Endodermal cell (in vitro differentiated cells): ENCODE data around the gene ZAR1L. TPM values are rescaled to one million over a fixed set of nuclear protein-coding genes. Genes with fewer than 3 reads are reported as not detected.

Experiments used
- DNase-seq: peaks from one replicate; pipeline ENCODE4 v3.0.0-alpha.2; 2017
- H3K27ac ChIP-seq: 2 replicates; pipeline ENCODE4 v1.5.1; 2013; ENCODE audit warnings: mild to moderate bottlenecking, low read depth, low read length, moderate library complexity
- H3K27me3 ChIP-seq: 2 replicates; pipeline ENCODE4 v1.6.1; 2013; ENCODE audit warnings: mild to moderate bottlenecking, low read length, moderate library complexity; ENCODE audit not compliant: insufficient read depth, control insufficient read depth, poor library complexity, severe bottlenecking
- H3K36me3 ChIP-seq: 2 replicates; pipeline ENCODE4 v1.7.0; 2013; ENCODE audit warnings: mild to moderate bottlenecking, low read length, moderate library complexity; ENCODE audit not compliant: control insufficient read depth, insufficient read depth
- H3K4me1 ChIP-seq: one replicate; pipeline ENCODE4 v1.7.0; 2013; ENCODE audit warnings: low read length; ENCODE audit not compliant: control insufficient read depth, insufficient read depth
- H3K4me3 ChIP-seq: 2 replicates; pipeline ENCODE4 v1.5.1; 2013; ENCODE audit warnings: mild to moderate bottlenecking, low read length, moderate library complexity
- H3K9ac ChIP-seq: 2 replicates; pipeline ENCODE4 v1.6.1; 2013; ENCODE audit warnings: mild to moderate bottlenecking, low read length, moderate library complexity; ENCODE audit not compliant: poor library complexity, severe bottlenecking; ENCODE audit errors: extremely low read depth
- H3K9me3 ChIP-seq: 2 replicates; pipeline ENCODE4 v1.6.1; 2013; ENCODE audit warnings: mild to moderate bottlenecking, low read length, moderate library complexity; ENCODE audit not compliant: control insufficient read depth
- H3K27ac Mint-ChIP-seq: 2 replicates; pipeline ENCODE4 v1.8.0; 2020; ENCODE audit warnings: mixed read lengths
- H3K27me3 Mint-ChIP-seq: 2 replicates; pipeline ENCODE4 v1.8.0; 2021; ENCODE audit warnings: mild to moderate bottlenecking, mixed read lengths; ENCODE audit not compliant: insufficient read depth
- H3K36me3 Mint-ChIP-seq: 2 replicates; pipeline ENCODE4 v1.8.0; 2020; ENCODE audit warnings: low read depth, mixed read lengths
- H3K4me1 Mint-ChIP-seq: 2 replicates; pipeline ENCODE4 v1.8.0; 2020; ENCODE audit warnings: mixed read lengths
- H3K4me3 Mint-ChIP-seq: 2 replicates; pipeline ENCODE4 v1.8.0; 2020; ENCODE audit warnings: mild to moderate bottlenecking, moderate library complexity, mixed read lengths
- H3K9me3 Mint-ChIP-seq: 2 replicates; pipeline ENCODE4 v1.8.0; 2020; ENCODE audit warnings: mild to moderate bottlenecking, mixed read lengths
- CTCF ChIP-seq: fragments of 200-600 bp; sonication (generic); conservative IDR thresholded peaks from 2 replicates; pipeline ENCODE4 v1.5.0; 2021; ENCODE audit warnings: antibody characterized with exemption, mild to moderate bottlenecking
- WGBS, 2 experiments: methylation state at CpG; one replicate each; pipeline versions ENCODE4 v1.1.5 to v1.1.7; 2013; ENCODE audit warnings: missing lambda C conversion rate in 2 of 2, mixed read lengths in 1 of 2; ENCODE audit not compliant: insufficient coverage in 1 of 2, insufficient read length in 1 of 2; 5-methylcytosine and 5-hydroxymethylcytosine counted together
- total RNA-seq, 2 donors: library from RNA; stranded (reverse); fragmentation: NEBNext Ultra II Directional in 1 of 2; extraction: Animal tissue kit (Norgen Biotek cat#: 25700) in 1 of 2; gene quantifications; 2 replicates in 1 of 2; 3 replicates in 1 of 2; pipeline ENCODE4 v1.2.1, GENCODE V29; 2021

Gene ZAR1L
- total RNA-seq, 2 donors from 2014 or later: 0.24 to 0.31 TPM

- no peak for TF ChIP-seq CTCF
- Histone ChIP-seq H3K4me1 (no peaks in the 10 kb centered on the region), H3K27ac (no peak overlapping the region), H3K4me3 (no peak overlapping the region), H3K36me3 (no peaks in the 10 kb centered on the region), H3K9me3 (no peaks in the 10 kb centered on the region), H3K9ac (no peak overlapping the region), H3K27me3 (no peaks in the 10 kb centered on the region)
- no peak for DNase-seq
- Mint-ChIP-seq H3K27me3 (no peaks in the 10 kb centered on the region), H3K9me3 (no peaks in the 10 kb centered on the region), H3K36me3 (no peaks in the 10 kb centered on the region), H3K27ac (no peak overlapping the region), H3K4me1 (no peaks in the 10 kb centered on the region), H3K4me3 (no peak overlapping the region)
Observed at GRCh38 chr13:32257649-32258048, 57.5 kb downstream of the ZAR1L start.

DNA sequence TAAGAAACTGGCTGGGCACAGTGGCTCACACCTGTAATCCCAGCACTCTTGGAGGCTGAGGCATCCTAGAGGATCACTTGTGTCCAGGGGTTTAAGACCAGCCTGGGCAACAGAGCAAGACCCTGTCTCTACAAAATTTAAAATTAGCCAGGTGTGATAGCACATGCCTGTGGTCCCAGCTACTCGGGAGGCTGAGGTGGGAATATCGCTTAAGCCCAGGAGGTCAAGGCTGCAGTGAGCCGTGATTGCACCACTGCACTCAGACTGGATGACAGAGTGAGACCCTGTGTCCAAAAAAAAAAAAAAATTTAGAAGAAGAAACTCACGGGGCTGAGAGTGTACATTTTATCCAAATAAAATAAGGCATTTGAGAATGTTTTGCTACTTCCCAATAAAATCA is 58.9 kb downstream of the ZAR1L start:
- no peak overlapping the region for H3K4me3 Mint-ChIP-seq
- Histone ChIP-seq H3K36me3 (no peaks in the 10 kb centered on the region), H3K27ac (no peak overlapping the region), H3K27me3 (no peaks in the 10 kb centered on the region), H3K4me1 (no peaks in the 10 kb centered on the region), H3K9ac (no peak overlapping the region), H3K4me3 (no peak overlapping the region), H3K9me3 (no peaks in the 10 kb centered on the region)
- H3K27me3 Mint-ChIP-seq: no peaks in the 10 kb centered on the region
- H3K27ac Mint-ChIP-seq: no peak overlapping the region
- H3K9me3 Mint-ChIP-seq: no peaks in the 10 kb centered on the region
- H3K36me3 Mint-ChIP-seq: no peaks in the 10 kb centered on the region
- no peak for TF ChIP-seq CTCF
- no peaks in the 10 kb centered on the region for H3K4me1 Mint-ChIP-seq
- no peak for DNase-seq
- WGBS, 2 experiments: 84 to 95% methylated on average over 2 to 3 of the region's 4 CpGs

DNA sequence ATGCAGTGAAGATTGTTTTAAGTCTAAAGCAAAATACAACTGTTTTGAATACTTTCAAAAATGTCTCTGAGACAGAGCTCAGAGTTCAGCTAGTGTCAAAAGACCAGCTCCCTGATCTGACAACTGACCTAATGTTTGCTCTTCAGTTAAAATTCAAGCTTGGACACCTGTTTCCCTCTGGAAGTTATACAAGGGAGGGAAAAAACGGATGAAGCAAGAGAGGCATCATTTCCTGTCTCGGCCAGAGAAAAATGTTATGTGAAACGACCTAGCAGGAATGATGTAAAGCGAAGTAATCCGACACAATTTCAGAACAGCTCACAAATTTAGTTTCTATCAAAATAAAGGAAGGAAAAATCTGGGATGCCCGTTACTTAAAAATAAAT is 59.4 kb downstream of the ZAR1L start:
- Histone ChIP-seq H3K27ac (no peak overlapping the region), H3K36me3 (no peaks in the 10 kb centered on the region), H3K27me3 (no peaks in the 10 kb centered on the region), H3K9ac (no peak overlapping the region), H3K4me1 (no peaks in the 10 kb centered on the region), H3K4me3 (no peak overlapping the region), H3K9me3 (no peaks in the 10 kb centered on the region)
- Mint-ChIP-seq H3K4me3 (no peak overlapping the region), H3K36me3 (no peaks in the 10 kb centered on the region), H3K27me3 (no peaks in the 10 kb centered on the region), H3K9me3 (no peaks in the 10 kb centered on the region), H3K4me1 (no peaks in the 10 kb centered on the region), H3K27ac (no peak overlapping the region)
- 86 to 93% methylated on average over 1 to 5 of the region's 6 CpGs for WGBS, 2 experiments
- TF ChIP-seq CTCF: no peak
- DNase-seq: no peak
